Measurements from ENCODE around the gene FKBP8.
"Not testable (repeated sequence)": the region's sequence is repeated elsewhere in the genome, so short reads cannot be mapped to it uniquely, and the experiment has no call there.

FKBP8 gene

GRCh38 chr19:18558202-18558555, 14.8 kb upstream of the FKBP8 start:
- DNase-seq = no peak

- DNase-seq = peak; percentile 99
These were observed 14.2 kb upstream of the FKBP8 start, which contains the start of gene KXD1 for GRCh38 chr19:18557411-18558201. Gene KXD1 (plus strand): TSS chr19:18557870. CDS start chr19:18562057, 4,187 bp downstream.

GRCh38 chr19:18551631-18552030, 8.3 kb upstream of the FKBP8 start:
- no peak for DNase-seq

- peak; percentile 88 for DNase-seq
These were observed 572 bp upstream of the FKBP8 start for GRCh38 chr19:18543814-18544475.

GRCh38 chr19:18541992-18542940, 1.1 kb downstream of the FKBP8 start:
- no peak for DNase-seq

- no peak for DNase-seq
These were observed 1.9 kb downstream of the FKBP8 start for GRCh38 chr19:18541258-18541991.

- DNase-seq = not testable (repeated sequence)
These were observed 3.2 kb downstream of the FKBP8 start for GRCh38 chr19:18540200-18540599.

- no peak for DNase-seq
These were observed 4.0 kb downstream of the FKBP8 start for GRCh38 chr19:18539372-18539771.

GRCh38 chr19:18538115-18538514, 5.3 kb downstream of the FKBP8 start:
- DNase-seq = no peak

GRCh38 chr19:18537431-18537830, 5.9 kb downstream of the FKBP8 start:
- DNase-seq = no peak

GRCh38 chr19:18536475-18536874, 6.9 kb downstream of the FKBP8 start:
- DNase-seq = no peak

GRCh38 chr19:18533058-18533457, 10.3 kb downstream of the FKBP8 start:
- DNase-seq = no peak

GRCh38 chr19:18532168-18532890, 11.0 kb downstream of the FKBP8 start:
- DNase-seq = no peak

- DNase-seq = no peak
These were observed 11.9 kb downstream of the FKBP8 start for GRCh38 chr19:18531485-18531884.

- no peak for DNase-seq
These were observed 13.6 kb downstream of the FKBP8 start for GRCh38 chr19:18529782-18530181.

- DNase-seq = no peak
These were observed 17.1 kb downstream of the FKBP8 start for GRCh38 chr19:18526316-18526715.

- no peak for DNase-seq
These were observed 19.5 kb downstream of the FKBP8 start for GRCh38 chr19:18523841-18524240.

GRCh38 chr19:18522862-18523440, 20.4 kb downstream of the FKBP8 start:
- not testable (repeated sequence) for DNase-seq

GRCh38 chr19:18522124-18522861, 21.1 kb downstream of the FKBP8 start:
- DNase-seq = peak; percentile 100

- no peak for DNase-seq
These were observed 21.7 kb downstream of the FKBP8 start, which contains the start of gene ELL for GRCh38 chr19:18521692-18522123. Gene ELL (minus strand): TSS chr19:18522070. CDS start chr19:18522055, 15 bp downstream.

Data from CD4-positive, alpha-beta T cell treated with Interleukin-4 for 4 hours (primary cell).